ENCODE results near the gene CRYGN.

DNA sequence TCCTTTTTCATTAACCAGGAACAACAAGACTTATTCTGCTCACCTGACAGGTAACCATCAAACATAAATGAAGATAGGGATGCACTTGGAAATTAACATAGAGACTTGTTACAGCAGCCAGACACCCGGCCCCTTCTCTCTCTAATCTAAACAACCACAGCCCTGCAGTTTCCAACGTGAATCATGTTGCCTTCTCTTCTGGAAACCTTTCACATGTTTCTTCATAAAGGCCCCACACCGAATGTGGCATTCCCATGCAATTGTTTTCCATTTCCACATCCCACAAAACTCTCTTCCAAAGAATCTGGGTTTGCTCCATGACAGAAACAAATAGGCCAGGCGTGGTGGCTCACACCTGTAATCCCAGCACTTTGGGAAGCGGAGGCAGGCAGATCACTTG, 15.1 kb downstream of the CRYGN start:
- no peak for TF ChIP-seq NFRKB (IDR thresholded peaks at IDR 0.05)
- no peak for TF ChIP-seq FOXA1 (IDR thresholded peaks at IDR 0.05)

All from HEK293T (cell line).